ENCODE data around the gene KPNA2.
"Not testable (repeated sequence)": the region's sequence is repeated elsewhere in the genome, so short reads cannot be mapped to it uniquely, and the experiment has no call there.

KPNA2 gene

GRCh38 chr17:68035523-68036303, at the start of gene KPNA2:
KPNA2 (plus strand) TSS chr17:68035735; CDS start chr17:68037133, 1,398 bp downstream.
- DNase-seq (ENCODE audit: low read depth in 2 of 3, low spot score in 2 of 3): peak; percentile 80 to 86 (median 81)

DNA sequence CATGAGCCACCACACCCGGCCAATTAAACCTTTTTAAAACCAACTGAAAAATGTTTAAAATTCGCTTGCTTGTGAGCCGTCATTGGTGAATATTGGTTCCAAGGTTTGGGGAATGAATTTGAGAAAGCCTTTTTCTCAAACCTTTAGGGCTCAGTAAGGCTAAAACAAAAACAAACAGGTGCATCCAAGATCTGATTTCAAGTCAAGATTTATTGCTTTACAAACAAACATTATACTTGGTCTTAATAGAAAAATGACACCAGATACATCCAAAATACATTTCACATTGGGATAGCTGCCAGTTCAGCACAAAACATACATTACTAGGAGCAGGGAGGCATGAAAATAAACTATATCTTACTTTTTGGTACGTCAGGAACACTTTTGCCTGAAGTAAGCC, 44.6 kb upstream of the KPNA2 start:
- no peak for DNase-seq (ENCODE audit: low read depth in 2 of 3, low spot score in 2 of 3)

GRCh38 chr17:67992548-67993152, 42.9 kb upstream of the KPNA2 start:
- no peak for DNase-seq (ENCODE audit: low read depth in 2 of 3, low spot score in 2 of 3)

GRCh38 chr17:67993153-67993997, 42.2 kb upstream of the KPNA2 start:
- peak; percentile 38 to 70 (median 65) for DNase-seq (ENCODE audit: low read depth in 2 of 3, low spot score in 2 of 3)

- peak in 1 of 3 experiments; percentile 15 for DNase-seq (ENCODE audit: low read depth in 2 of 3, low spot score in 2 of 3)
These were observed 41.6 kb upstream of the KPNA2 start for GRCh38 chr17:67993998-67994361.

- DNase-seq (ENCODE audit: low read depth in 2 of 3, low spot score in 2 of 3): no peak
These were observed 40.5 kb upstream of the KPNA2 start for GRCh38 chr17:67994817-67995569.

DNA sequence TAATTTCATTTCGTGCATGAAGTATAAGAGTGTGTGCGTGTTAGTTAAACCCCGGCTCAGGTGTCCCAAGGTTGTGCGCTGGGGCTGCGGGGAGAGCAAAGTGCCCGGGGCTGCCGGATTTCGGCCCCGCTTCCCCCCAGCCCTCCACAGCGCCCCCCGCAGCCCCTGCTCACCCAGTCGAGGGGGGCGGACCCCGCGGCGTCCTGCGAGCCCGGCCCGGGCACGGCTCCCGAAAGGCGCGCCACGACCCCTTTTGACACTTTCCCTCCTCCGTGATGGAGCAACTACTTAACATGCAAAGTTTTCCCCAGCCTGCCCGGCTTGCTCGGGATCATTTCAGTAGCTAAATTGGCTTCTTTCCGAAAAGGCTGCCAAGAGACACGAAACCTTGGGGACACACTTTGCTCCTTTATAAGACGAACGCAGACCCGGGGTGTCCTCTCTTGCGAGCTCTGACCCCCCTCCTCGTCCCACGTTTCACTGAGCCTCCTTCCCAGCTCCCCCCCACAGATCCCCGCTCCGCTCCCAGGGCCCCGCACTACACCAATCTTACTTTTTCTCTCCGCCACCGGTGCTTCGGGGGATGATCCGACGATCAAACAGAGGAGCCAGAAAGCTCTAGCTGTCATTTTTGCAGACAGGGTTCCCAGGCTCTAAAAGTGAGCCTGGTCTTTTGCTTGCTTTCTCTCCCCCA, 39.8 kb upstream of the KPNA2 start:
- DNase-seq (ENCODE audit: low read depth in 2 of 3, low spot score in 2 of 3): no peak

- not testable (repeated sequence) for DNase-seq (ENCODE audit: low read depth in 2 of 3, low spot score in 2 of 3)
These were observed 39.0 kb upstream of the KPNA2 start, which contains the start of gene C17orf58 for GRCh38 chr17:67996301-67997171. C17orf58 (minus strand) TSS chr17:67996469; CDS start chr17:67996198, 271 bp downstream.

DNA sequence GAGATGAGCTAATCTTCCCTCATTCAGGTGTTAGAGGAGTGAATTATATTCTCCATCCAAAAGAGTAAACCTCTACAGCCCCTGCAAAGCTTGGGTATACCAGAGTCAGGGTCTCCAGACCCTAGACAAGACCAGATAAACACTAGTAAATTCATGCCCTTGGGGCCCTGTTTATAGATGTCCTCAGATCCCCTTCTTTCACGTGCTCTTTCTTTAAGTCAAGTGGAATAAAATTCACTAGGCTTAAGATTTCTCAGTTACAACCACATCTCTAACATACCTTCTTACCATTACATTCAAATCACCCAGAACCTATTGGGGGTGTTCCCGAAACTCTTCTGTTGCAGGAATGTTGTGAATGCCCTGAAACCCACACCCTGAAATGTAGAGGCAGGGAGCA, 37.1 kb upstream of the KPNA2 start:
- no peak for DNase-seq (ENCODE audit: low read depth in 2 of 3, low spot score in 2 of 3)

GRCh38 chr17:67999291-67999911, 36.1 kb upstream of the KPNA2 start:
- no peak for DNase-seq (ENCODE audit: low read depth in 2 of 3, low spot score in 2 of 3)

- no peak for DNase-seq (ENCODE audit: low read depth in 2 of 3, low spot score in 2 of 3)
These were observed 31.3 kb upstream of the KPNA2 start for GRCh38 chr17:68004201-68004600.

- no peak for DNase-seq (ENCODE audit: low read depth in 2 of 3, low spot score in 2 of 3)
These were observed 28.7 kb upstream of the KPNA2 start for GRCh38 chr17:68006797-68007196.

DNA sequence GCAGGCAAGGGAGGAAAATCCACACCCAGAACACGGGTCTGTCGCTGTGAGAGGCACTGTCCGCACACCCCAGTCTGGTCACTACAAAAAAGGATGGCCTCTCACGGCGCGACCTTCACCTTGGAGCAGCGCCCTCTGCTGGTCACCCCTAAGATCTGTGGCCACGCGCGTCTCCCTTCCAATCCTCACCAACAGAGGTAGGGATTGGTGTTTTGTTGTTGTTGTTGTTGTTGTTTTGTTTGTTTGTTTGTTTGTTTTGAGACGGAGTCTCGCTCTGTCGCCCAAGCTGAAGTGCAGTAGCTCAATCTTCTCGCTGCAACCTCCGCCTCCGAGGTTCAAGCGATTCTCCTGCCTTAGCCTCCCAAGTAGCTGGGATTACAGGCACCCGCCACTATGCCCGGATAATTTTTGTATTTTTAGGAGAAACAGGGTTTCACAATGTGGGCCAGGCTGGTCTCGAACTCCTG, 24.3 kb upstream of the KPNA2 start:
- DNase-seq (ENCODE audit: low read depth in 2 of 3, low spot score in 2 of 3): peak in 2 of 3 experiments; percentile 43 to 67

DNA sequence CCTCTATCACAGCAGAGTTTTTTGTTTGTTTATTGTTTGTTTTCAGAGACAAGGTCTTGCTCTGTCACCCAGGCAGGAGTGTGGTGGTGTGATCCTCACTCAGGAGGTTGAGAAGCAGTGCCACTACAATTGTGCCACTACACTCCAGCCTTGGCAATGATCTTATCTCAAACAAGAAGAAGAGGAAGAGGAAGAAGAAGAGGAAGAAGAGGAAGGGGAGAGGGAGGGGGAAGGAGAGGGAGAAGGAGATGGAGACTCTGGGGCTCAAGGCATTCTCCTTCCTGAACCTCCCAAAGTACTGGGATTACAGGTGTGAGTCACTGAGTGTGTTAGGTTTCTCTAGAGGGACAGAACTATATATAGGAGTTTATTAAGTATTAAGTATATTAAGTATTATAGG, 22.1 kb upstream of the KPNA2 start:
- DNase-seq (ENCODE audit: low read depth in 2 of 3, low spot score in 2 of 3): no peak

DNA sequence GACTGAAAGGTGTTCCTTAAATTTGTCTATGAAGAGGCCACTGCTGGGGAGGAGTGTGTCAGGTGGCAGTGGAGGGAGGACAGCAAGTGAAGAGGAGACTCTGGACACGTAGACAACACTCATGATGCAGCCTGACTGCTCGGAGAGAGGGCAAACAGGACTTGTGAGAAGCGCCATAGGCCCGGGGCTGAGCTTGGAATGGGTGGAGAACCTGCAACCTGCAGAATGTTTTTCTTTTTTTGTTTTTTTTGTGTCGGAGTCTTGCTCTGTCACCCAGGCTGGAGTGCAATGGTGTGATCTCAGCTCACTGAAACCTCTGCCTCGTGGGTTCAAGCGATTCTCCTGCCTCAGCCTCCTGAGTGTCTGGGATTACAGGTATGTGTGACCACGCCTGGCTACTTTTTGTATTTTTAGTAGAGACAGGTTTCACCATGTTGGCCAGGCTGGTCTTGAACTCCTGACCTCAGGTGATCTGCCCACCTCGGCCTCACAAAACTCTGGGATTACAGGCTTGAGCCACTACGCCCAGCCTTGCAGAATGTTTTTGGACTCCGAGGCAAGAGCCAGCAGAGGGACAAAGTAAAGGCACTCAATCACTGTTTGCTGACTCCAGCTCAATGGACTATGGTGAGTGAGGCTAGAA, 20.3 kb upstream of the KPNA2 start:
- no peak for DNase-seq (ENCODE audit: low read depth in 2 of 3, low spot score in 2 of 3)

DNA sequence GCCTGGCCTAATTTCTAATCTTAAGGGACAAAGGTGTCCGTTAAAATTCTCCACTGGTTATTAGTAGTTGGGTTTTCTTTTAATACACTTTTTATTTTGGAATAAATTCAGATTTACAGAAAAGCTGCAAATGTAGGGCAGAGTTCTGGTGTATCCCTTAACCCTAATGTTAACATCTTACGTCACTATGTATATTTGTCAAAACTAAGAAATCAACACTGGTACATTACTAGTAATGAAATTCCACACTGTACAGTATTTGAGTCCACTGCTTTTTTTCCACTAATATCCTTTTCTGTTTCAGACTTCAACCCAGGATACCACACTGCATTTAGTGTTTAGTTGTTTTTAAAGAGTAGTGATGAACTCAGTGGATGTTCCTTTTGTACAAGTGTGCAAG, 18.7 kb upstream of the KPNA2 start:
- DNase-seq (ENCODE audit: low read depth in 2 of 3, low spot score in 2 of 3): no peak

- DNase-seq (ENCODE audit: low read depth in 2 of 3, low spot score in 2 of 3): not testable (repeated sequence)
These were observed 17.0 kb upstream of the KPNA2 start for GRCh38 chr17:68018493-68018892.

- DNase-seq (ENCODE audit: low read depth in 2 of 3, low spot score in 2 of 3): no peak
These were observed 16.2 kb upstream of the KPNA2 start for GRCh38 chr17:68019336-68019674.

Data from activated CD8-positive, alpha-beta memory T cell treated with anti-CD3 and anti-CD28 coated beads for 48 hours (primary cell).